ENCODE measurements around the gene SHLD2. TPM values are rescaled to one million over a fixed set of nuclear protein-coding genes. Genes with fewer than 3 reads are reported as not detected.

The SHLD2 gene
- total and polyA plus RNA-seq, 2 of the 13 experiments (the other 11 are each of a cell fraction or from before 2014, with no cell fraction given): 25.7 to 53.7 TPM

GRCh38 chr10:87092861-87093631 lies 2.0 kb upstream of the SHLD2 start (continued):
- TF ChIP-seq, protein P1, sequence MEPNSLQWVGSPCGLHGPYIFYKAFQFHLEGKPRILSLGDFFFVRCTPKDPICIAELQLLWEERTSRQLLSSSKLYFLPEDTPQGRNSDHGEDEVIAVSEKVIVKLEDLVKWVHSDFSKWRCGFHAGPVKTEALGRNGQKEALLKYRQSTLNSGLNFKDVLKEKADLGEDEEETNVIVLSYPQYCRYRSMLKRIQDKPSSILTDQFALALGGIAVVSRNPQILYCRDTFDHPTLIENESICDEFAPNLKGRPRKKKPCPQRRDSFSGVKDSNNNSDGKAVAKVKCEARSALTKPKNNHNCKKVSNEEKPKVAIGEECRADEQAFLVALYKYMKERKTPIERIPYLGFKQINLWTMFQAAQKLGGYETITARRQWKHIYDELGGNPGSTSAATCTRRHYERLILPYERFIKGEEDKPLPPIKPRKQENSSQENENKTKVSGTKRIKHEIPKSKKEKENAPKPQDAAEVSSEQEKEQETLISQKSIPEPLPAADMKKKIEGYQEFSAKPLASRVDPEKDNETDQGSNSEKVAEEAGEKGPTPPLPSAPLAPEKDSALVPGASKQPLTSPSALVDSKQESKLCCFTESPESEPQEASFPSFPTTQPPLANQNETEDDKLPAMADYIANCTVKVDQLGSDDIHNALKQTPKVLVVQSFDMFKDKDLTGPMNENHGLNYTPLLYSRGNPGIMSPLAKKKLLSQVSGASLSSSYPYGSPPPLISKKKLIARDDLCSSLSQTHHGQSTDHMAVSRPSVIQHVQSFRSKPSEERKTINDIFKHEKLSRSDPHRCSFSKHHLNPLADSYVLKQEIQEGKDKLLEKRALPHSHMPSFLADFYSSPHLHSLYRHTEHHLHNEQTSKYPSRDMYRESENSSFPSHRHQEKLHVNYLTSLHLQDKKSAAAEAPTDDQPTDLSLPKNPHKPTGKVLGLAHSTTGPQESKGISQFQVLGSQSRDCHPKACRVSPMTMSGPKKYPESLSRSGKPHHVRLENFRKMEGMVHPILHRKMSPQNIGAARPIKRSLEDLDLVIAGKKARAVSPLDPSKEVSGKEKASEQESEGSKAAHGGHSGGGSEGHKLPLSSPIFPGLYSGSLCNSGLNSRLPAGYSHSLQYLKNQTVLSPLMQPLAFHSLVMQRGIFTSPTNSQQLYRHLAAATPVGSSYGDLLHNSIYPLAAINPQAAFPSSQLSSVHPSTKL (CRISPR knock-in tag; IDR thresholded peaks at IDR 0.05): peak; percentile 55
- peak; percentile 46 for TF ChIP-seq GATAD2A (CRISPR knock-in tag; IDR thresholded peaks at IDR 0.05)
- TF ChIP-seq ZSCAN22 (CRISPR knock-in tag; IDR thresholded peaks at IDR 0.05): no peak
- TF ChIP-seq MXI1 (IDR thresholded peaks at IDR 0.05; ENCODE audit: borderline replicate concordance, low read depth, low read length): peak; percentile 32; the same call in 1 of the 3 replicates
- TF ChIP-seq YY1 (IDR thresholded peaks at IDR 0.05; ENCODE audit: insufficient read depth, insufficient replicate concordance, low read depth, low read length): no peak
- TF ChIP-seq ZNF138 (CRISPR knock-in tag; IDR thresholded peaks at IDR 0.05; ENCODE audit: low read depth): no peak
- peak; percentile 63; the same call in 1 of the 2 replicates for TF ChIP-seq ZNF772 (CRISPR knock-in tag; IDR thresholded peaks at IDR 0.05)
- TF ChIP-seq ZBTB40 (IDR thresholded peaks at IDR 0.05): no peak
- no peak for TF ChIP-seq ZBTB40 (CRISPR knock-in tag; IDR thresholded peaks at IDR 0.05)
- no peak for TF ChIP-seq HOXA9 (CRISPR knock-in tag; IDR thresholded peaks at IDR 0.05; ENCODE audit: borderline replicate concordance)
- TF ChIP-seq, protein P2, sequence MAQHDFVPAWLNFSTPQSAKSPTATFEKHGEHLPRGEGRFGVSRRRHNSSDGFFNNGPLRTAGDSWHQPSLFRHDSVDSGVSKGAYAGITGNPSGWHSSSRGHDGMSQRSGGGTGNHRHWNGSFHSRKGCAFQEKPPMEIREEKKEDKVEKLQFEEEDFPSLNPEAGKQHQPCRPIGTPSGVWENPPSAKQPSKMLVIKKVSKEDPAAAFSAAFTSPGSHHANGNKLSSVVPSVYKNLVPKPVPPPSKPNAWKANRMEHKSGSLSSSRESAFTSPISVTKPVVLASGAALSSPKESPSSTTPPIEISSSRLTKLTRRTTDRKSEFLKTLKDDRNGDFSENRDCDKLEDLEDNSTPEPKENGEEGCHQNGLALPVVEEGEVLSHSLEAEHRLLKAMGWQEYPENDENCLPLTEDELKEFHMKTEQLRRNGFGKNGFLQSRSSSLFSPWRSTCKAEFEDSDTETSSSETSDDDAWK (CRISPR knock-in tag; IDR thresholded peaks at IDR 0.05): no peak
- no peak for TF ChIP-seq TCF7L2 (IDR thresholded peaks at IDR 0.05; ENCODE audit: low read depth, low read length)
- no peak for TF ChIP-seq ZNF7 (CRISPR knock-in tag; IDR thresholded peaks at IDR 0.05)
- TF ChIP-seq ATF4 (CRISPR knock-in tag; IDR thresholded peaks at IDR 0.05): peak in 1 of 2 experiments; percentile 70; a peak in 1 of 4 replicates
